AG09319 (cell line): ENCODE results near the gene ANKRD34A.
"Not testable (repeated sequence)": the region's sequence is repeated elsewhere in the genome, so short reads cannot be mapped to it uniquely, and the experiment has no call there.

Experiments used
- DNase-seq: peaks from one replicate; pipeline ENCODE4 v3.0.0-alpha.2; 2010; ENCODE audit warnings: low read depth; ENCODE audit errors: extremely low read depth
- CTCF ChIP-seq: IDR thresholded peaks from 2 replicates; pipeline ENCODE4 v1.5.1; 2011; ENCODE audit warnings: low read depth, mild to moderate bottlenecking, inconsistent platforms, low read length, moderate library complexity

ANKRD34A gene

DNA sequence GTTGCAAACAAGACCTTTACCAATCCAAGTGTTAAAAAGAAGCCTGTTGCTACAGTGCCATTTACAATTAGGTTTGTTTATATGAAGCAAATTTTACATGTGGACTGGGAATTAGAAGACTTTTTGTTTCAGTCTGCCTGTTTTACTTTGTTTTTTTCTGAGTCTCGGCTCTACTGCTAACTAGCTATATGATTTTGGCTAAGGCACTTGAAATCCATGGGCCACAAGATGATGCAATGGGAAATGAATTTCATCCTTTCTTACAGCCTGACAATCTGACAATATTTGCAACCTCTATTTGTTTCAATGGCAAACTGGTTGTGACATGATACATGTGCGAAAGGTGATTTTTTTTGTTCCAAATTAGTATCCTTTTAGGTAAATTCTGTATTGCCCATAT lies 42.1 kb downstream of the ANKRD34A start:
- DNase-seq, result no peak
- no peak for TF ChIP-seq CTCF

- not testable (repeated sequence) for DNase-seq
Measured at GRCh38 chr1:145920297-145920696, 44.1 kb downstream of the ANKRD34A start.

DNA sequence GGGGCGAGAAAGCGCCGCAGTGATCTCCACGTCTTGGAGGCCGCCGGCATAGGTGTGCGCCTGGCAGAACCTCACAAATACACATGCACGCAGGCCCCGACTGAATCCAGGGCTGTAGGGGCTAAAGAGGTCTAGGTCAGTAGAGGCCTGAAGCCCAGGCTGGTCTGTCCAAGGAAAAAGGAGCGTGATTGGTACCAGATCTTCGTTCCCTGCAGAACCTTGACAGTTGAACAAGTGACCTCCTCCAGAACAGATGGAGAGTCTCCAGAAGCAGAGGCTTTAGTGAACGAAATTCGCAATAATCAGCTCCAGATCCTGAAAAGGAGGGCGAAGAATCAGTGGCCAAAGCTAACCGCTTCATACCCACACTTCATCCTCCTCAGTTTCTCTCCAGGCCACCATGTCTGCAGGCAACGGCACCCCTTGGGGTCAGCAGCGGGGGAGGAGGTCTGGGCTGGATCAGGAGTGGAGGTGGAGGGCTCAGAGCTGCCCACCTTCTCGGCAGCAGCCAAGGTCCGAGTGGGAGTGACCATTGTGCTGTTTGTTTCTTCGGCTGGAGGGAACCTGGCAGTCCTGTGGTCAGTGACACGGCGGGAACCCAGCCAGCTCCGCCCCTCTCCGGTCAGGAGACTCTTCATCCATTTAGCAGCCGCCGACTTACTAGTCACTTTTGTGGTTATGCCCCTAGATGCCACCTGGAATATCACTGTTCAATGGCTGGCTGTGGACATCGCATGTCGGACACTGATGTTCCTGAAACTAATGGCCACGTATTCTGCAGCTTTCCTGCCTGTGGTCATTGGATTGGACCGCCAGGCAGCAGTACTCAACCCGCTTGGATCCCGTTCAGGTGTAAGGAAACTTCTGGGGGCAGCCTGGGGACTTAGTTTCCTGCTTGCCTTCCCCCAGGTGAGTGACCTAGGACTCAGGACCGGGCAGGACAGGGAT lies 45.1 kb downstream of the ANKRD34A start:
- DNase-seq, result no peak
- no peak for TF ChIP-seq CTCF

DNA sequence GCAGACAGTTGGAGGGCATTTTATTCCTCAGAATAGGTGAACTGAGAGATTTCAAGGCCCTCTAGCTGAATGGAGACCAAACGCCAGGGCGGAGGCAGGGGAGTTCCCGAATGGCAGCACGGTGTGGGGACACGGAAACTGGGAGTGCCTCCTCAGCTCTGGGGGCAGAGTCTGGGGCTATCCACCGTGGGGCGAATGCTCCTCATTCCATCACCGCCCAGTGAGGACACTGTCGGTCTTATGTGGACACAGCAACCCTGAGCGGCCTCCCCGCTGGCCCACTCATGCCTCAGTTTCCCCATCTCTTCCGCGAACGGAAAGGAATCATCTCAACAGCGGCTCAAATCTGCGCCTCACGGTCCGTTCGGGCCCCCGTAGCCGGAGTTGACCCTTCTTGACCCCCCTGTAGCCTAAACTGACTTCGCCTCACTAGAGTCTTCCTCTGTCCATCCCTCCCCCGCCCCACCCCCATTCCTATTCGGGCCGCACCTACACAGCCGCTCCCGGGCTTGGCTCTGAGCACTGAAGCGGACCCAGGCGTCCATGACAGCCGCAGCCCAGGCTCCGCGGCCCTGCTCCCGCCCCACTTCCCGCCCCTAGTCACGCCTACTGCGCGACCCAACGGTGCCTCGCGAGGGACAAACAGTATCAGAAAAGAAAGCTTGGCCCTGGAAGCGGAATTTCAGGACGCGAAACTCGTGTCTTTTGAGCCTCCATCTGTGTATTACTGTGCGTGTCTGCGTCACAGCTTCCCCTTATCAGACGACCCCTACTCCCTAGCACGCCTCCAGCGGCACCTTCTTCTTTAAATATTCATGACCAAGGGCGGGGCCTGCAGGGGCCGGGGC lies 46.0 kb downstream of the ANKRD34A start, which contains the start of gene PEX11B:
TSS of gene PEX11B (minus strand) at position 574 of the 848 bp plus-strand sequence. CDS start at position 545, 29 bp downstream.
- peak; percentile 47 for DNase-seq
- TF ChIP-seq CTCF, result no peak

DNA sequence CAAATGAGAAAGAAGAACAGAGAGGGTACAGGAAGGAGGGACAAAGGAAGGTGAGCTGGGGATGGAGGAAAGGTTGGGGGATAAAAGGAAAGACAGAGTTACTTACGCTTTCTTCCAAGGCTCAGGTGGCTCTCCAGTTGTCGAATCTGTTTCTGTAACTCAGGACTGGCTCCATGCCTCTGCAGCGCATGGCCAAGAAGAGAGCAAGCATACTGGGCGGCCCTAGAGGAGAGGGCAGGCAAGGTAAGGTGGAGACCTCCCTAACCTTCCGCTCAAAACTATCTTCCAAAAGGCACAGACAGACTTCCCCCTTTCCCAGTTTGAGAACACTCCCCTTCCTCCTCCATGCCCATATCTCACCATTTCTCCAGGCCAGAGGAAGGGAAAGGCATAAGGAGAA lies 46.8 kb downstream of the ANKRD34A start:
- no peak for DNase-seq
- no peak for TF ChIP-seq CTCF

- no peak for DNase-seq
- no peak for TF ChIP-seq CTCF
Measured at GRCh38 chr1:145916745-145917144, 47.6 kb downstream of the ANKRD34A start.

DNA sequence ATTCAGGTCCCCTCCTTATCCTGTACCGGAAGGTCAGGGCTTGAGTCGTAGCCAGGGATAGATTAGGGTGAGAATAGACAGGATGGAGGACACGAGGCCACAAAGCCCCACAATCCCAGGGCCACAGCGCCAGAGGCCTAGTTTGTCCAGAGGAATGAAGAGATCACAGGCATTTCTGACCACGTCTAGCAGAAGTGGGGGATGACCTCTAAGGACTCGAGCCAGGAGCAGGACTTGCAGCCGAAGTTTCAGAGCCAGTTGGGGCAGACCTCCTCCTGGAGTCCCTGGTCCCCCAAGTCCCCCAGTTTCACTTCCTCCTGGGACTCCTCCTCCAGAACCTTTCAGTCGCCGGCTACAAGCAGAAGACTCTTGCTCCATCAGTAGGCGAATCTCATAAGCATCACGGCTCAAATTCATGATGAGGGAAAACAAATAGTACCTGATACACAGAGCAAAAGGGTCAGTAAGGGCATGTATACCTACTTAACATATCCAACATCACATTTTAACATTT lies 52.2 kb downstream of the ANKRD34A start:
- TF ChIP-seq CTCF, result no peak
- DNase-seq, result no peak
